ENCODE results near the gene SLC6A6. TPM values are rescaled to one million over a fixed set of nuclear protein-coding genes. Genes with fewer than 3 reads are reported as not detected.
A peak's percentile ranks its signal among the peaks of the same experiment; 100 is the strongest.

SLC6A6 gene
- total RNA-seq, 1 experiment from 2014 or later, result 211 TPM

- TF ChIP-seq TP53 (CRISPR knock-in tag; IDR thresholded peaks at IDR 0.05) (no peak), CREB1 (CRISPR knock-in tag; IDR thresholded peaks at IDR 0.05) (no peak), RELA (CRISPR knock-in tag; IDR thresholded peaks at IDR 0.05; ENCODE audit: borderline replicate concordance) (no peak), CREM (CRISPR knock-in tag; IDR thresholded peaks at IDR 0.05) (no peak), E2F1 (CRISPR knock-in tag; IDR thresholded peaks at IDR 0.05) (no peak), JUN (CRISPR knock-in tag; IDR thresholded peaks at IDR 0.05) (no peak), ZBTB43 (CRISPR knock-in tag; IDR thresholded peaks at IDR 0.05) (no peak)
Measured at GRCh38 chr3:14486460-14486859, 84.1 kb downstream of the SLC6A6 start (continued).

- H3K4me3 Mint-ChIP-seq, result no peak overlapping the region
- CTCF ChIA-PET, result interaction anchor here (1.5 kb wide), 1 partner anchor 284 kb away, joined by 5 read pairs; no protein-coding TSS in a partner anchor
- ATAC-seq (no peak), DNase-seq (ENCODE audit: low spot score) (no peak)
- H3K27me3 Mint-ChIP-seq (ENCODE audit: low read depth), result no peaks in the 10 kb centered on the region
- 0 out of 2 replicates have a peak overlapping the region, but pooled peaks have one; percentile 20 for H3K27ac Mint-ChIP-seq
- no peaks in the 10 kb centered on the region for H3K9me3 Mint-ChIP-seq
- H3K4me1 Mint-ChIP-seq, result no peaks in the 10 kb centered on the region
- TF ChIP-seq AFF4 (CRISPR knock-in tag; IDR thresholded peaks at IDR 0.05; ENCODE audit: borderline replicate concordance) (no peak), ZNF263 (CRISPR knock-in tag; IDR thresholded peaks at IDR 0.05; ENCODE audit: low read depth) (no peak), CBFB (CRISPR knock-in tag; IDR thresholded peaks at IDR 0.05; ENCODE audit: low read depth) (no peak), ZSCAN18 (CRISPR knock-in tag; IDR thresholded peaks at IDR 0.05) (no peak), NFYB (CRISPR knock-in tag; conservative IDR thresholded peaks at IDR 0.05; ENCODE audit: low read depth) (no peak), ATF2 (CRISPR knock-in tag; IDR thresholded peaks at IDR 0.05; ENCODE audit: borderline replicate concordance, low read depth) (no peak), MXD4 (CRISPR knock-in tag; IDR thresholded peaks at IDR 0.05; ENCODE audit: borderline replicate concordance) (no peak), CREB1 (CRISPR knock-in tag; IDR thresholded peaks at IDR 0.05) (no peak), FOXP1 (CRISPR knock-in tag; IDR thresholded peaks at IDR 0.05; ENCODE audit: borderline replicate concordance) (no peak), ZNF416 (CRISPR knock-in tag; IDR thresholded peaks at IDR 0.05) (no peak), E2F4 (CRISPR knock-in tag; IDR thresholded peaks at IDR 0.05; ENCODE audit: borderline replicate concordance, low read depth) (no peak), HMGA2 (CRISPR knock-in tag; IDR thresholded peaks at IDR 0.05) (no peak), JUN (CRISPR knock-in tag; IDR thresholded peaks at IDR 0.05) (no peak), ZNF138 (CRISPR knock-in tag; conservative IDR thresholded peaks at IDR 0.05) (no peak), HMGXB4 (CRISPR knock-in tag; IDR thresholded peaks at IDR 0.05) (no peak), MAX (CRISPR knock-in tag; IDR thresholded peaks at IDR 0.05) (no peak), TCF7 (CRISPR knock-in tag; IDR thresholded peaks at IDR 0.05; ENCODE audit: low read depth) (no peak)
- POLR2A ChIA-PET, result no interaction called here
- peaks cover 38% of the 10 kb centered on the region for H3K36me3 Mint-ChIP-seq
Measured at GRCh38 chr3:14487086-14487485, 84.7 kb downstream of the SLC6A6 start.
